ENCODE measurements around the gene KDM7A.

The KDM7A gene

GRCh38 chr7:140051820-140052219 is 125.0 kb downstream of the KDM7A start:
- DNase-seq: no peak

GRCh38 chr7:140050100-140050499 is 126.7 kb downstream of the KDM7A start:
- no peak for DNase-seq

- no peak for DNase-seq
Observed at GRCh38 chr7:140049339-140050024, 127.3 kb downstream of the KDM7A start.

DNA sequence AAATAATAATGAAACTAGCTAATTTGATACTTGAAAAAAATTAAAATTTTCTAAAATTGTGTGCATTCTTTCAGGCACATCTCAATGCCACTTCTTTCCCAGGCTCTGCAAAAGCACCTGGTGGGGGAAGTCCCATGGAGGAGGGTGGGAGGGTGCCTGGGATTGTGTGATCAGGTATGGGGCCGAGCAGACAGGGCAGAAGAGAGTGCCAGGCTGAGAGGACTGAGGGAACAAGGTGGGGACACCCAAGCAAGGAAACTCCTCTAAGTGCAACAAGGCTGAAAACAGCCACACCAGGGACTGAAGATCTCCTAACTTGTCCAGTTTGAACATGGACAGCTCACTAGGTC is 127.8 kb downstream of the KDM7A start:
- DNase-seq: no peak

DNA sequence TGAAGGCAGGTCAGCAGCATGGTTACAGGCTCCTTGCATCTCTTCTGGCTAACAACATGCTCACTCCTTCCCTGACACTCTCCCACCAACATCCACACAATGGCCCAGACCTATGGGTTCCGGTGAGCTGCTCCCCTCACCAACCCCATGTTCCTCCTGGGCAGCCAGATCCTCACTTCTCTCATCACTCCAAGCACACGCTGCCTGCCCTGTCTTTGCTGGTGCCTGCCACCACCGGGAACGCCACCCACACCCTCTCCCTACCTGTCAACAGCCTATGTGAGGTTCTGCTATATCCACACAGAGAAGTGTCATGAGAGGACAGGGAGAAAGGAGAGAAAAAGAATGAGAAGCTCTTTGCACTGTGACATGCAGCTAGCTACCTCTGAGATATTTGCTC is 128.6 kb downstream of the KDM7A start:
- no peak for DNase-seq

- no peak for DNase-seq
Observed at GRCh38 chr7:140047197-140047596, 129.6 kb downstream of the KDM7A start.

GRCh38 chr7:140045697-140046096 is 131.1 kb downstream of the KDM7A start:
- DNase-seq: no peak

DNA sequence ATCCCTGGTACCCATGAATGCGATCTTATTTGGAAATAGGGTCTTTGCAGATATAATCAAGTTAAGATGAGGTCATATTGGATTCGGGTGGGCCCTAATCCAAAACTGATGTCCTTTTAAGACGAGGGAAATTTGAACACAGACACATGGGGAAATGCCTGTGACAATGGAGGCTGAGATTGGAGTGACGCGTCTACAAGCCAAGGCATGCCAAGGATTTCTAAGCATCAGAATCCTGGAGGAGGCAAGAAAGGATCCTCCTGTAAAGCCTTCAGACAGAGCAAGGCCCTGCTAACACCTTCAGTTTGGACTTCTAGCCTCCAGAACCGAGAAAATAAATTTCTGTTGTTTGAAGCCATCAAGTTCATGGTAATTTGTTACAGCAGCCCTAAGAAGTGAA is 132.5 kb downstream of the KDM7A start:
- no peak for DNase-seq

GRCh38 chr7:140042386-140042670 is 134.5 kb downstream of the KDM7A start:
- no peak for DNase-seq

GRCh38 chr7:140041659-140042385 is 135.0 kb downstream of the KDM7A start:
- DNase-seq: no peak

DNA sequence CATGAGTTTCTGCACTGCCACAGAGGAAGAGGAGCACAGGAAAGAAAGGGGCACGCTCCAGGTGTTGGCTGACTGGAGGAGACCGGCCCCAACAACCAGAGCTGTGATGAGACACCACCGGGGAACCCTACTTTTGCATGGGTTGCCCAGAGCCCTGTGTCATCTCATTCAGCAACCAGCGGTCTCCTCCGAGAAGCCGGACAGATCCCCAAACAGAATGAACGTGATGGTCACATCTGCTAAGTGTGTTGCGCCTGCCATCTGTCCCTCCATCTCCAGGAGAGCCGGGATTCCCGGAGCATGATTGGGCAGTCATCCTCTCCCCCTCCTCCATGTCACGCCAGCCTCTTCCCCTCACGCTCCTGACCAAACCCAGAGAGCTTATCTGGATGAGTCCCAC is 136.9 kb downstream of the KDM7A start:
- DNase-seq: no peak

DNA sequence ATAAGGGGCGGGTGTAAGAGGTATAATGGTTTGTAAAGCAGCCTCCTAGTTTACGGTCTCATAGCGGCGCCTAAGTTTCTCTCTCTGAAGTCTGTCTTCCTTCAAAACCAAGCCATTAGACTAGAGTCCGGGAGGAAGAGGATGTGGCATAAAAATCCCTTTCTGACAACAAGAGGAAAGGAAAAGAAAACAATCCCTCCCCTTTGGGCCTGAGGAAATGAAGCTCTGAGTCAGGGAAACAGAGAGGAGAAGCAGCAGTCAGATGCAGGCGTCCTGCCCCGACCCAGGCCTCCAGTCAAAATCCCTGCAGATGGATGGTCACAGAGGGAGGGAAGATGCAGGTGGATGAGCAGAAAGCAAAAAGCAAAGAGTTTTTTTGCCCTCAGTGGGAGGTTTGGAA is 137.7 kb downstream of the KDM7A start:
- no peak for DNase-seq

GRCh38 chr7:140036224-140036962 is 140.4 kb downstream of the KDM7A start:
- no peak for DNase-seq

DNA sequence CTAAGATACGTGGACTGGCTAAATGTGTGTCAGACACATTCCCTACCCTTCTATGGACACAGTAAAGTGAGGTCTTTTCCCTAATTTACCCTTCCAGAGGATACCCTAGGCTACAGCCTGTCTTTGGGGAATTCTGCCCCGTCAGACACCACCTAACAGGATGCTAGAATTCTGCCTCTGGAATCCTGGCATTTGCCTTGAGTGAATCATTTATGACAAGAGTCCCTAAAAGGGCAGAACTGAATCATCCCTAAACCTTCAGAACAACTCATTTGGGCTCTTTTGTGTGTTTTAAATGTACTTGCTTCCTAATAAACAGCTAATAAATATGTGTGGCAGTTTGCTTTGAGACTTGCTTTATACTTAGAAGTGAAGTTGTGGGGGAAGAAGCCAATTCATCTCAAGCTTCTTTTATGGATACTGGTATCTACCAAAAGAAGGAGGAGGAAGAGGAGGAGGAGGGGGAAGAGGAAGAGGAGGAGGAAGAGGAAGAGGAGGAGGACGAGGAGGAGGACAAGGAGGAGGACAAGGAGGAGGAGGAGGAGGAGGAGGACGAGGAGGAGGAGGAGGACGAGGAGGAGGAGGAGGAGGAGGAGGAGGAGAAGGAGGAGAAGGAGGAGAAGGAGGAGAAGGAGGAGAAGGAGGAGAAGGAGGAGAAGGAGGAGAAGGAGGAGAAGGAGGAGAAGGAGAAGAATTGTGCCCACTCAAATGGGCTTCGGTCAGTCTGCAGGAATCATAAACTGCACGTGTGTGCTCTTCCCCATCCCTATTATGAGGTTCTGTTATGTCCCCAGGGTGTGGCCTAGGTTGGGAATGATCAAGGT is 141.2 kb downstream of the KDM7A start:
- no peak for DNase-seq
